IMR-90 (cell line): ENCODE data around the gene KCNMA1. TPM values are rescaled to one million over a fixed set of nuclear protein-coding genes. Genes with fewer than 3 reads are reported as not detected.

Experiments used
- ATAC-seq: fragments of 200-7000 bp; cut with Tn5 transposase; 2 replicates; pipeline ENCODE4 v1.9.1; 2020; ENCODE audit warnings: low read depth, mild to moderate bottlenecking, moderate library complexity
- BruUV-seq: library from RNA; stranded (reverse); fragments of 400-500 nt; replicated peaks from 2 replicates; lab custom pipeline; 2021; lab: Mats Ljungman, UMichigan
- CTCF ChIA-PET: fragments of 300-600 bp; formaldehyde crosslinking; extraction: SDS; loops from one replicate; lab custom pipeline; 2021; ENCODE audit warnings: antibody characterized with exemption; lab: Yijun Ruan, JAX
- POLR2A ChIA-PET: fragments of 300-600 bp; sonication (Branson Sonifier 250); formaldehyde crosslinking; loops from one replicate; lab custom pipeline; 2022; ENCODE audit warnings: antibody characterized with exemption; ENCODE audit not compliant: unreplicated experiment; lab: Charles Lee
- DNase-seq: peaks from one replicate; pipeline ENCODE4 v3.0.0; 2013
- H2AFZ ChIP-seq: replicated peaks from 2 replicates; pipeline ENCODE3; 2013; ENCODE audit warnings: low read length, mild to moderate bottlenecking; ENCODE audit not compliant: poor library complexity
- H2AK5ac ChIP-seq: 2 replicates; pipeline ENCODE4 v1.6.1; 2013; ENCODE audit warnings: low read depth, low read length, inconsistent platforms
- H2AK9ac ChIP-seq: replicated peaks from 2 replicates; pipeline ENCODE3; 2013; ENCODE audit warnings: mild to moderate bottlenecking, low read depth, low read length, moderate library complexity; ENCODE audit not compliant: poor library complexity
- H2BK120ac ChIP-seq: 2 replicates; pipeline ENCODE4 v1.6.1; 2013; ENCODE audit warnings: low read depth, low read length, inconsistent platforms
- H2BK15ac ChIP-seq: 3 replicates; pipeline ENCODE4 v1.6.1; 2013; ENCODE audit warnings: low read depth, low read length, inconsistent platforms
- H2BK20ac ChIP-seq: 2 replicates; pipeline ENCODE4 v1.6.1; 2013; ENCODE audit warnings: low read depth, mild to moderate bottlenecking, inconsistent platforms, low read length, moderate library complexity
- H2BK5ac ChIP-seq: 2 replicates; pipeline ENCODE4 v1.6.1; 2013; ENCODE audit warnings: mild to moderate bottlenecking, low read depth, low read length, inconsistent platforms; ENCODE audit not compliant: poor library complexity, severe bottlenecking
- H3K14ac ChIP-seq: replicated peaks from 2 replicates; pipeline ENCODE4 v1.6.1; 2013; ENCODE audit warnings: low read depth, low read length, inconsistent platforms
- H3K18ac ChIP-seq: 2 replicates; pipeline ENCODE4 v1.6.1; 2013; ENCODE audit warnings: low read depth, low read length, control low read depth
- H3K23ac ChIP-seq: 2 replicates; pipeline ENCODE4 v1.6.1; 2013; ENCODE audit warnings: low read depth, low read length, inconsistent platforms
- H3K27ac ChIP-seq: 2 replicates; pipeline ENCODE4 v1.5.1; 2013; ENCODE audit warnings: mild to moderate bottlenecking, control low read depth, low read length; ENCODE audit not compliant: insufficient read depth
- H3K27me3 ChIP-seq: 2 replicates; pipeline ENCODE4 v1.6.1; 2013; ENCODE audit warnings: low read length; ENCODE audit not compliant: control insufficient read depth, insufficient read depth
- H3K36me3 ChIP-seq: 2 replicates; pipeline ENCODE4 v1.6.1; 2013; ENCODE audit warnings: low read length, mixed read lengths; ENCODE audit not compliant: control insufficient read depth, insufficient read depth
- H3K4ac ChIP-seq: 2 replicates; pipeline ENCODE4 v1.6.1; 2013; ENCODE audit warnings: low read depth, low read length, inconsistent platforms
- H3K4me1 ChIP-seq: 2 replicates; pipeline ENCODE4 v1.6.1; 2013; ENCODE audit warnings: low read length, mixed read lengths; ENCODE audit not compliant: control insufficient read depth, insufficient read depth
- H3K4me2 ChIP-seq: 2 replicates; pipeline ENCODE4 v1.6.1; 2013; ENCODE audit warnings: low read depth, mild to moderate bottlenecking, control low read depth, low read length, moderate library complexity
- H3K4me3 ChIP-seq: 2 replicates; pipeline ENCODE4 v1.5.1; 2013; ENCODE audit warnings: low read depth, mild to moderate bottlenecking, control low read depth, low read length, moderate library complexity; ENCODE audit not compliant: insufficient read depth
- H3K56ac ChIP-seq: 2 replicates; pipeline ENCODE4 v1.6.1; 2013; ENCODE audit warnings: low read length, inconsistent platforms; ENCODE audit not compliant: insufficient read depth; ENCODE audit errors: extremely low read depth
- H3K79me1 ChIP-seq, 2 experiments: 2 replicates each; pipeline ENCODE4 v1.6.1; 2013; ENCODE audit warnings: low read length in 2 of 2, inconsistent platforms in 1 of 2, low read depth in 1 of 2
- H3K9ac ChIP-seq: 2 replicates; pipeline ENCODE4 v1.6.1; 2013; ENCODE audit warnings: low read depth, low read length, control low read depth
- H3K9me1 ChIP-seq: 2 replicates; pipeline ENCODE4 v1.6.1; 2013; ENCODE audit warnings: low read length, inconsistent platforms; ENCODE audit not compliant: insufficient read depth
- H3K9me3 ChIP-seq: 2 replicates; pipeline ENCODE4 v1.6.1; 2013; ENCODE audit warnings: low read length; ENCODE audit not compliant: control insufficient read depth, insufficient read depth
- H4K20me1 ChIP-seq: 2 replicates; pipeline ENCODE4 v1.6.1; 2013; ENCODE audit warnings: low read length, inconsistent platforms; ENCODE audit not compliant: insufficient read depth
- H4K5ac ChIP-seq: 2 replicates; pipeline ENCODE4 v1.6.1; 2013; ENCODE audit warnings: mild to moderate bottlenecking, low read depth, low read length, control low read depth
- H4K8ac ChIP-seq, 2 experiments: 2 replicates each; pipeline ENCODE4 v1.6.1; 2013; ENCODE audit warnings: low read depth in 2 of 2, low read length in 2 of 2, control low read depth in 1 of 2, inconsistent platforms in 1 of 2
- H4K91ac ChIP-seq: 2 replicates; pipeline ENCODE4 v1.6.1; 2013; ENCODE audit warnings: low read depth, low read length, inconsistent platforms; ENCODE audit not compliant: insufficient read depth
- BHLHE40 ChIP-seq: fragments of 150-350 bp; IDR thresholded peaks from 2 replicates; pipeline ENCODE4 v1.6.1; 2016; ENCODE audit warnings: mild to moderate bottlenecking, low read depth, low read length
- CEBPB ChIP-seq: IDR thresholded peaks from 2 replicates; pipeline ENCODE4 v1.6.1; 2012; ENCODE audit warnings: low read depth, low read length, improper control_type of control experiment
- CHD1 ChIP-seq: IDR thresholded peaks from 2 replicates; pipeline ENCODE4 v1.6.1; 2012; ENCODE audit warnings: low read depth, low read length, improper control_type of control experiment
- CTCF ChIP-seq: conservative IDR thresholded peaks from 2 replicates; pipeline ENCODE4 v1.5.1; 2012; ENCODE audit warnings: mild to moderate bottlenecking, low read depth, low read length, improper control_type of control experiment
- ELK1 ChIP-seq: fragments of 150-350 bp; IDR thresholded peaks from 2 replicates; pipeline ENCODE4 v1.6.1; 2016; ENCODE audit warnings: low read depth, mild to moderate bottlenecking, low read length, moderate library complexity, borderline replicate concordance
- FOS ChIP-seq: fragments of 150-350 bp; IDR thresholded peaks from 2 replicates; pipeline ENCODE4 v1.6.1; 2016; ENCODE audit warnings: low read depth, low read length
- MAZ ChIP-seq: IDR thresholded peaks from 2 replicates; pipeline ENCODE4 v1.6.1; 2012; ENCODE audit warnings: low read depth, mild to moderate bottlenecking, low read length, improper control_type of control experiment, moderate library complexity, borderline replicate concordance
- MXI1 ChIP-seq: IDR thresholded peaks from 2 replicates; pipeline ENCODE4 v1.6.1; 2012; ENCODE audit warnings: low read depth, mild to moderate bottlenecking, low read length, moderate library complexity, borderline replicate concordance
- NFE2L2 ChIP-seq: fragments of 150-350 bp; IDR thresholded peaks from 2 replicates; pipeline ENCODE4 v1.6.1; 2016; ENCODE audit warnings: low read depth, mild to moderate bottlenecking, low read length
- POLR2A ChIP-seq: IDR thresholded peaks from 2 replicates; pipeline ENCODE4 v1.6.1; 2012; ENCODE audit warnings: mild to moderate bottlenecking, low read depth, low read length
- RAD21 ChIP-seq: IDR thresholded peaks from 2 replicates; pipeline ENCODE4 v1.6.1; 2012; ENCODE audit warnings: low read length, improper control_type of control experiment
- RCOR1 ChIP-seq: IDR thresholded peaks from 2 replicates; pipeline ENCODE4 v1.6.1; 2012; ENCODE audit warnings: mild to moderate bottlenecking, low read length, improper control_type of control experiment; ENCODE audit not compliant: insufficient replicate concordance
- RFX5 ChIP-seq: IDR thresholded peaks from 2 replicates; pipeline ENCODE4 v1.8.0; 2012; ENCODE audit warnings: low read depth, mild to moderate bottlenecking, low read length, moderate library complexity
- SMC3 ChIP-seq: fragments of 150-350 bp; IDR thresholded peaks from 2 replicates; pipeline ENCODE4 v1.6.1; 2016; ENCODE audit warnings: low read depth, mild to moderate bottlenecking, antibody characterized with exemption, low read length, moderate library complexity
- USF2 ChIP-seq: fragments of 150-350 bp; IDR thresholded peaks from 2 replicates; pipeline ENCODE4 v1.6.1; 2017; ENCODE audit warnings: mild to moderate bottlenecking, antibody characterized with exemption, low read length, low read depth
- WGBS, 2 experiments: methylation state at CpG; one replicate each; pipeline versions ENCODE4 v1.1.5 to v1.1.7; 2013; ENCODE audit warnings: missing lambda C conversion rate in 2 of 2; ENCODE audit not compliant: insufficient read length in 1 of 2; ENCODE audit errors: extremely low coverage in 2 of 2; 5-methylcytosine and 5-hydroxymethylcytosine counted together
- dilution Hi-C: fragments of 300-500 bp; cut with HindIII; formaldehyde crosslinking; loops from one replicate; pipeline ENCODE4 v1.14.3; 2018; ENCODE audit warnings: low sequenced_read_pairs; ENCODE audit not compliant: unreplicated experiment
- in situ Hi-C: fragments of 300-500 bp; cut with MboI; formaldehyde crosslinking; loops from 3 replicates; pipeline ENCODE4 v1.14.3; 2019; ENCODE audit warnings: low sequenced_read_pairs, inconsistent platforms, mixed read lengths
- intact Hi-C: fragments of 100-400 bp; cut with micrococcal nuclease; formaldehyde crosslinking; loops from 2 replicates; pipeline ENCODE4 v1.10.0; 2022
- polyA plus RNA-seq, 3 experiments: library from polyadenylated mRNA; depleted of rRNA; stranded (reverse); fragments of >200 nt; gene quantifications; 2 replicates each; pipeline ENCODE4 v1.2.3, GENCODE V29; 2012; ENCODE audit warnings: low replicate concordance in 1 of 3
- total RNA-seq: library from RNA; depleted of rRNA; stranded (reverse); fragments of >200 nt; gene quantifications from 2 replicates; pipeline ENCODE4 v1.2.3, GENCODE V29; 2012

The KCNMA1 gene
- total and polyA plus RNA-seq, 2 of the 4 experiments (the other 2 are of a cell fraction) = 25.6 to 29.6 TPM

- no peak overlapping the region for H2AK5ac ChIP-seq
- dilution Hi-C loops = no loop called here
- intact Hi-C loops = loop anchor here (2.0 kb wide), 1 partner anchor 15 kb away; no protein-coding TSS in a partner anchor
- H2BK120ac ChIP-seq = no peak overlapping the region
- DNase-seq = no peak
- no peaks in the 10 kb centered on the region for H3K27me3 ChIP-seq
- ChIA-PET POLR2A (no interaction called here), CTCF (no interaction called here)
- peaks cover 11% of the 10 kb centered on the region for H3K9me1 ChIP-seq
- WGBS, 2 experiments = 100% methylated on average over 1 of the region's 6 CpGs; no CpG with 5 or more reads in 1 of the 2 experiments
- no peak overlapping the region for H3K4me3 ChIP-seq
- no peak overlapping the region for H2BK20ac ChIP-seq
- H3K9ac ChIP-seq = no peak overlapping the region
- H3K79me1 ChIP-seq = peaks cover 0 to 5% of the 10 kb centered on the region in 2 experiments; a peak in 2 of 4 replicates
- H3K4me1 ChIP-seq = no peaks in the 10 kb centered on the region
- no peak overlapping the region for H3K4ac ChIP-seq
- H3K36me3 ChIP-seq = no peaks in the 10 kb centered on the region
- no peak overlapping the region for H3K18ac ChIP-seq
- no peak overlapping the region for H2BK15ac ChIP-seq
- no peak overlapping the region for H3K56ac ChIP-seq
- H3K4me2 ChIP-seq = no peak overlapping the region
- H4K20me1 ChIP-seq = no peaks in the 10 kb centered on the region
- H2BK5ac ChIP-seq = no peak overlapping the region
- no peak overlapping the region for H4K91ac ChIP-seq
- no peak overlapping the region for H3K23ac ChIP-seq
- no peak overlapping the region for H3K14ac ChIP-seq
- H4K5ac ChIP-seq = no peak overlapping the region
- H2AFZ ChIP-seq = no peak overlapping the region
- no peak for TF ChIP-seq USF2
- no peak for TF ChIP-seq RCOR1
- no peak for TF ChIP-seq POLR2A
- no peak for TF ChIP-seq MXI1
- no peak for TF ChIP-seq NFE2L2
- no peak for TF ChIP-seq CEBPB
- TF ChIP-seq CHD1 = no peak
- TF ChIP-seq FOS = no peak
- TF ChIP-seq SMC3 = no peak
- no peak for TF ChIP-seq ELK1
- TF ChIP-seq MAZ = no peak
- TF ChIP-seq RAD21 = no peak
- no peak for TF ChIP-seq BHLHE40
- no peak for TF ChIP-seq CTCF
- TF ChIP-seq RFX5 = no peak
- no peak for ATAC-seq
- BruUV-seq = no TSS peak
- no peak overlapping the region for H4K8ac ChIP-seq
- H3K9me3 ChIP-seq = no peaks in the 10 kb centered on the region
- in situ Hi-C loops = no loop called here
- H2AK9ac ChIP-seq = no peak overlapping the region
- no peak overlapping the region for H3K27ac ChIP-seq
Measured at GRCh38 chr10:77467422-77467963, 170.1 kb downstream of the KCNMA1 start.
